Loucy (cell line): Measurements from ENCODE around the gene NLRP3.

Experiments
- H2AFZ ChIP-seq: fragments of 200-600 bp; sonication (generic); 2 replicates; pipeline ENCODE4 v1.6.0; 2016; ENCODE audit warnings: antibody characterized with exemption, mild to moderate bottlenecking, low read length, moderate library complexity
- H3F3A ChIP-seq: fragments of 200-600 bp; 2 replicates; pipeline ENCODE4 v1.6.0; 2016; ENCODE audit warnings: antibody characterized with exemption, low read depth, mild to moderate bottlenecking
- H3K27me3 ChIP-seq: fragments of 200-600 bp; sonication (generic); 2 replicates; pipeline ENCODE4 v1.6.1; 2014; ENCODE audit warnings: low read length, mild to moderate bottlenecking; ENCODE audit not compliant: insufficient read depth, poor library complexity, severe bottlenecking
- H3K36me3 ChIP-seq: fragments of 200-600 bp; sonication (generic); 2 replicates; pipeline ENCODE4 v1.6.1; 2016; ENCODE audit warnings: low read length; ENCODE audit not compliant: insufficient read depth
- H3K4me1 ChIP-seq: fragments of 200-600 bp; sonication (generic); 2 replicates; pipeline ENCODE4 v1.5.1; 2014; ENCODE audit warnings: low read length, mild to moderate bottlenecking; ENCODE audit not compliant: insufficient read depth, poor library complexity, severe bottlenecking
- H3K4me2 ChIP-seq: fragments of 200-600 bp; sonication (generic); 2 replicates; pipeline ENCODE4 v1.6.0; 2014; ENCODE audit warnings: antibody characterized with exemption, low read length, low read depth, mild to moderate bottlenecking; ENCODE audit not compliant: poor library complexity, severe bottlenecking
- H3K4me3 ChIP-seq: fragments of 200-600 bp; sonication (generic); 2 replicates; pipeline ENCODE4 v1.5.1; 2014; ENCODE audit warnings: low read length, mild to moderate bottlenecking, mixed read lengths; ENCODE audit not compliant: poor library complexity, severe bottlenecking
- H3K79me2 ChIP-seq: fragments of 200-600 bp; sonication (generic); 2 replicates; pipeline ENCODE4 v1.6.1; 2014; ENCODE audit warnings: low read length; ENCODE audit not compliant: insufficient read depth
- H3K9ac ChIP-seq: fragments of 200-600 bp; sonication (generic); 2 replicates; pipeline ENCODE4 v1.6.0; 2014; ENCODE audit warnings: mild to moderate bottlenecking, low read depth, low read length, moderate library complexity; ENCODE audit not compliant: poor library complexity, severe bottlenecking
- H3K9me2 ChIP-seq: fragments of 200-600 bp; sonication (generic); replicated peaks from 2 replicates; pipeline ENCODE4 v1.6.1; 2016; ENCODE audit warnings: low read depth, low read length, mixed read lengths
- H3K9me3 ChIP-seq: fragments of 200-600 bp; sonication (generic); 2 replicates; pipeline ENCODE4 v1.6.1; 2014; ENCODE audit warnings: mild to moderate bottlenecking, antibody characterized with exemption, low read length, low read depth; ENCODE audit not compliant: insufficient read depth
- H4K20me1 ChIP-seq: fragments of 200-600 bp; sonication (generic); 2 replicates; pipeline ENCODE4 v1.6.0; 2014; ENCODE audit warnings: antibody characterized with exemption, low read length, mild to moderate bottlenecking; ENCODE audit not compliant: insufficient read depth, poor library complexity, severe bottlenecking
- EZH2phosphoT487 ChIP-seq: fragments of 200-600 bp; IDR thresholded peaks from 2 replicates; pipeline ENCODE4 v1.6.1; 2018; ENCODE audit warnings: antibody characterized with exemption, mild to moderate bottlenecking, moderate library complexity, borderline replicate concordance
- TF ChIP-seq, protein P1 (sequence below): fragments of 200-600 bp; sonication (generic); conservative IDR thresholded peaks from 2 replicates; pipeline ENCODE4 v1.5.1; 2014; ENCODE audit warnings: mild to moderate bottlenecking, antibody characterized with exemption, low read length

The NLRP3 gene

DNA sequence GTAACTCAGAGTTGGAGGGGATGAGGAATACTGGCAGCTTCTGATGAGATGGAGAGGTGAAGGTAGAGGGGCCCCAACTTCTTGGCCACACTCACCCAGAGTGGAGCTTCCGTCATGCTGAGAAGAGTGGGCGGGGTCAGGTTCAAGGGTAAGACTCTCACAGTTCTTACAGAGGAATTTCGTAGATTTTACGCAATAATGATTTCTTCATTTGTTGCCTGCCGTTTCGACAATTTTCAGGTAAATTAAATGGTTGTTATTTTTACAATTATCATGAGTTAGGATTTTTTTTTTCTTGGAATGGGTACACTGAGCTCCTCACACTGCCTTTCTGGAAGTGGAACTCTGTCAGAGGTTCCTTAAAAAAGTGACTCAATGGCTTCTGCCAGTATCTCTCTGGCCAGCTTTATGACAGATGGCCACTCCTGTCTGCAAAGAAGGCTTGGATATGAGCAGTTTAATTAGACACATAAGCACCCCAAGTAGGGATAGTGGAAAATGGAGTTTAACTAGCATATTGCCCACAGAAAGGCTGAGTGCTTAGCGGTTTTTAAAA lies 13.8 kb upstream of the NLRP3 start:
- Histone ChIP-seq H4K20me1 (no peaks in the 10 kb centered on the region), H3K36me3 (no peaks in the 10 kb centered on the region), H3F3A (peaks cover 3% of the 10 kb centered on the region; the same call in 1 of the 2 replicates), H3K9me3 (no peaks in the 10 kb centered on the region), H2AFZ (no peak overlapping the region), H3K9ac (no peak overlapping the region), H3K9me2 (no peaks in the 10 kb centered on the region), H3K27me3 (no peaks in the 10 kb centered on the region), H3K4me1 (peaks cover 22% of the 10 kb centered on the region), H3K79me2 (no peaks in the 10 kb centered on the region), H3K4me2 (no peak overlapping the region), H3K4me3 (no peak overlapping the region)
- TF ChIP-seq, protein P1, sequence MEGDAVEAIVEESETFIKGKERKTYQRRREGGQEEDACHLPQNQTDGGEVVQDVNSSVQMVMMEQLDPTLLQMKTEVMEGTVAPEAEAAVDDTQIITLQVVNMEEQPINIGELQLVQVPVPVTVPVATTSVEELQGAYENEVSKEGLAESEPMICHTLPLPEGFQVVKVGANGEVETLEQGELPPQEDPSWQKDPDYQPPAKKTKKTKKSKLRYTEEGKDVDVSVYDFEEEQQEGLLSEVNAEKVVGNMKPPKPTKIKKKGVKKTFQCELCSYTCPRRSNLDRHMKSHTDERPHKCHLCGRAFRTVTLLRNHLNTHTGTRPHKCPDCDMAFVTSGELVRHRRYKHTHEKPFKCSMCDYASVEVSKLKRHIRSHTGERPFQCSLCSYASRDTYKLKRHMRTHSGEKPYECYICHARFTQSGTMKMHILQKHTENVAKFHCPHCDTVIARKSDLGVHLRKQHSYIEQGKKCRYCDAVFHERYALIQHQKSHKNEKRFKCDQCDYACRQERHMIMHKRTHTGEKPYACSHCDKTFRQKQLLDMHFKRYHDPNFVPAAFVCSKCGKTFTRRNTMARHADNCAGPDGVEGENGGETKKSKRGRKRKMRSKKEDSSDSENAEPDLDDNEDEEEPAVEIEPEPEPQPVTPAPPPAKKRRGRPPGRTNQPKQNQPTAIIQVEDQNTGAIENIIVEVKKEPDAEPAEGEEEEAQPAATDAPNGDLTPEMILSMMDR = no peak
- no peak for TF ChIP-seq EZH2phosphoT487

DNA sequence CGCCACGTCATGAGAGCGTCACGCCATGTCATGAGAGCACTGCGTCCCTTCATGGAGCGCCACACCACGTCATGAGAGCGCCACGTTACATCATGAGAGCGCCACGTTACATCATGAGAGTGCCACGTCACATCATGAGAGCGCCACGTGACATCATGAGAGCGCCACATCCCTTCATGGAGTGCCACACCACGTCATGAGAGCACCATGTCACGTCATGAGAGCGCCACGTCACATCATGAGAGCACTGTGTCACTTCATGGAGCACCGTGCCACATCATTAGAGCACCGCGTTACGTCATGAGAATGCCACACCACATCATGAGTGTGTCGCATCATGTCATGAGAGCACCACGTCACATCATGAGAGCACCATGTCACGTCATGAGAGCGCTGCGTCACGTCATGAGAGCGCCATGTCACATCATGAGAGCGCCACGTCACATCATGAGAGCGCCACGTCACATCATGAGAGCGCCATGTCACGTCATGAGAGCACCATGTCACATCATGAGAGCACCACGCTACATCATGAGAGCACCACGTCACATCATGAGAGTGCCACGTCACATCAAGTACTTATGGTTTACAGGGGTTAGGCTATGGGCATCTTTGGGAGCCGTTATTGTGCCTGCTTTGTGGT lies 9.8 kb upstream of the NLRP3 start:
- no peak overlapping the region for H3K9ac ChIP-seq
- no peaks in the 10 kb centered on the region for H3K36me3 ChIP-seq
- H3K9me2 ChIP-seq = no peaks in the 10 kb centered on the region
- TF ChIP-seq EZH2phosphoT487 = no peak
- TF ChIP-seq, protein P1 = no peak
- H3K4me2 ChIP-seq = no peak overlapping the region
- no peak overlapping the region for H3K4me3 ChIP-seq
- peaks cover 28% of the 10 kb centered on the region for H3K4me1 ChIP-seq
- H3F3A ChIP-seq = peaks cover 3% of the 10 kb centered on the region; the same call in 1 of the 2 replicates
- no peak overlapping the region for H2AFZ ChIP-seq
- H4K20me1 ChIP-seq = no peaks in the 10 kb centered on the region
- no peaks in the 10 kb centered on the region for H3K27me3 ChIP-seq
- H3K9me3 ChIP-seq = no peaks in the 10 kb centered on the region
- H3K79me2 ChIP-seq = no peaks in the 10 kb centered on the region

DNA sequence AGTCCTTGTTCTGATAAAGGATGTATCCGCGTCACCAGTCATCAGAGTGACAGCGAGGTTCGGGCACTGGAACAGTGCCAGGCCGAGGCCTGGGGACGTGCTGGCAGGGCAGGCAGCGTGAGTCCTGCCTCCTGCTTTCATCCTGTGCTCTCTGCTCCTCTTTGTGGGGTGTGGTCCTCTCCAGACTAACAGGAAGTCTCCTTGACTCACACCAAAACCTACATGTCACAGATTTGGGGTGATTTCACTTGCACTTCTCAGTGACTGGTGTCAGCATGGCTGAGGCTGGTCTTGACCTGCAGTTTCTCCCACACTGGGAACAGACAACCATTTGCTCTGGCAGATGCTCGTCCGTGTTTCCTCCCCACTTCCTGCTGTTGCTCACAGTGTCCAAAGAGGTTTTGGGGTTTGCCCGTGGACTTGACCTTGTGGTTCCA lies 8.8 kb upstream of the NLRP3 start:
- no peak for TF ChIP-seq EZH2phosphoT487
- TF ChIP-seq, protein P1 = no peak
- H3F3A ChIP-seq = peaks cover 3% of the 10 kb centered on the region; the same call in 1 of the 2 replicates
- no peaks in the 10 kb centered on the region for H3K9me3 ChIP-seq
- no peak overlapping the region for H3K4me3 ChIP-seq
- peaks cover 18% of the 10 kb centered on the region for H3K4me1 ChIP-seq
- H3K36me3 ChIP-seq = no peaks in the 10 kb centered on the region
- no peaks in the 10 kb centered on the region for H3K79me2 ChIP-seq
- H4K20me1 ChIP-seq = no peaks in the 10 kb centered on the region
- H3K9me2 ChIP-seq = no peaks in the 10 kb centered on the region
- H3K4me2 ChIP-seq = peak overlapping the region; percentile 33
- H3K27me3 ChIP-seq = no peaks in the 10 kb centered on the region
- H3K9ac ChIP-seq = no peak overlapping the region
- H2AFZ ChIP-seq = peak overlapping the region; percentile 16; the same call in 1 of the 2 replicates
